Measurements from ENCODE around the gene TOP1.
A peak's percentile ranks its signal among the peaks of the same experiment; 100 is the strongest.

Gene TOP1

GRCh38 chr20:41052742-41053419 is 24.3 kb downstream of the TOP1 start:
- no peak for DNase-seq (ENCODE audit: low read depth)
- no peak overlapping the region for H3K4me3 ChIP-seq (ENCODE audit: control insufficient read depth, low read depth, low read length)
- no peak for TF ChIP-seq CTCF (IDR thresholded peaks at IDR 0.05; ENCODE audit: control insufficient read depth, insufficient read depth, low read depth, low read length, missing control alignments)

GRCh38 chr20:41054070-41054846 is 25.6 kb downstream of the TOP1 start:
- DNase-seq (ENCODE audit: low read depth) = no peak
- H3K4me3 ChIP-seq (ENCODE audit: control insufficient read depth, low read depth, low read length) = no peak overlapping the region
- TF ChIP-seq CTCF (IDR thresholded peaks at IDR 0.05; ENCODE audit: control insufficient read depth, insufficient read depth, low read depth, low read length, missing control alignments) = no peak

- DNase-seq (ENCODE audit: low read depth) = no peak
- TF ChIP-seq CTCF (IDR thresholded peaks at IDR 0.05; ENCODE audit: control insufficient read depth, insufficient read depth, low read depth, low read length, missing control alignments) = no peak
- no peak overlapping the region for H3K4me3 ChIP-seq (ENCODE audit: control insufficient read depth, low read depth, low read length)
These were observed 26.2 kb downstream of the TOP1 start for GRCh38 chr20:41054847-41055230.

GRCh38 chr20:41055679-41056078 is 27.1 kb downstream of the TOP1 start:
- H3K4me3 ChIP-seq (ENCODE audit: control insufficient read depth, low read depth, low read length) = no peak overlapping the region
- DNase-seq (ENCODE audit: low read depth) = no peak
- no peak for TF ChIP-seq CTCF (IDR thresholded peaks at IDR 0.05; ENCODE audit: control insufficient read depth, insufficient read depth, low read depth, low read length, missing control alignments)

GRCh38 chr20:41057999-41058673 is 29.5 kb downstream of the TOP1 start:
- peak; percentile 51 for DNase-seq (ENCODE audit: low read depth)
- no peak for TF ChIP-seq CTCF (IDR thresholded peaks at IDR 0.05; ENCODE audit: control insufficient read depth, insufficient read depth, low read depth, low read length, missing control alignments)
- H3K4me3 ChIP-seq (ENCODE audit: control insufficient read depth, low read depth, low read length) = no peak overlapping the region

GRCh38 chr20:41058674-41059635 is 30.3 kb downstream of the TOP1 start:
- TF ChIP-seq CTCF (IDR thresholded peaks at IDR 0.05; ENCODE audit: control insufficient read depth, insufficient read depth, low read depth, low read length, missing control alignments) = no peak
- DNase-seq (ENCODE audit: low read depth) = no peak
- H3K4me3 ChIP-seq (ENCODE audit: control insufficient read depth, low read depth, low read length) = no peak overlapping the region
